Measurements from ENCODE around the gene ABCG8. TPM values are rescaled to one million over a fixed set of nuclear protein-coding genes. Genes with fewer than 3 reads are reported as not detected.

Gene ABCG8
- polyA plus RNA-seq, 3 donors: 0.84 to 1.3 (median 1.1) TPM

DNA sequence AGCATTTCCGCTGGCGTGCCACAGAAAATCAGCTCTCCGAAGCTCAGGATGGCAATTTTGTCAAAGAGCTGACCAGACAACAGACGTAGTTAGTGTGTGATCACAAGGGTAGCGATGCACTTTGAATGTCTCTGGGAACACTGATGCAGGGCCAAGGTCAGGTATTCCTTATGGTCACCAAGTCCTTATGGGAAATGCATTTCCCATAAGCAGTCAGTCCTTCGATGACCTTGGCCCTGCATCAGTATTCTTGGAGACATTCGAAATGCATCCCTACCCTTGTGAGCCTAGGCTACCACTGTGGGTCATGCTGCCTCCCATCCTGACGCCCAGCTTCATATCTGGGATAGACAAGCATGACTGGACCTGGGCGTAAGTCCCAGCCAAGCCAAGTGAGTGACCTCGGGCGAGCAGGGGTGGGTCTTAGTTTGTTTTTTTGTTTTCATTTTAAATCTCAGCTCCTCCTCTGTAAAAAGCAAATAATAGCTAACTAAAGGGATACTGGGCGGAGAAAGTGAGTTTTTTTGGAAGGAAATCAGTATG is 13.7 kb upstream of the ABCG8 start:
- no peak for DNase-seq

DNA sequence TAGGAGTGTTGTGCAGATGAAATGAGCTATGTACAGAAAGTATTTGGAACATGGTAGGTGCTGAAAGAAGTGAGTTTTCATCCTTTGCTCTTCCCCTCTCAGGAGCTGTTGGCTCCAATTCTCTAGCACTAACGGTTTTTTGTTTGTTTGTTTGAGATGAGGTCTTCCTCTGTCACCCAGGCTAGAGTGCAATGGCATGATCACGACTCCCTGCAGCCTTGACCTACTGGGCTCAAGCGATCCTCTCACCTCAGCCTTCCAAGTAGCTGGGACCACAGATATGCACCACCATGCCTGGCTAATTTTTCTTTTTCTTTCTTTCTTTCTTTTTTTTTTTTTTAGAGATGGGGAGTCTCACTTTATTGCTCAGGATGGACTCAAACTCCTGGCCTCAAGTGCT is 12.9 kb upstream of the ABCG8 start:
- DNase-seq: no peak

DNA sequence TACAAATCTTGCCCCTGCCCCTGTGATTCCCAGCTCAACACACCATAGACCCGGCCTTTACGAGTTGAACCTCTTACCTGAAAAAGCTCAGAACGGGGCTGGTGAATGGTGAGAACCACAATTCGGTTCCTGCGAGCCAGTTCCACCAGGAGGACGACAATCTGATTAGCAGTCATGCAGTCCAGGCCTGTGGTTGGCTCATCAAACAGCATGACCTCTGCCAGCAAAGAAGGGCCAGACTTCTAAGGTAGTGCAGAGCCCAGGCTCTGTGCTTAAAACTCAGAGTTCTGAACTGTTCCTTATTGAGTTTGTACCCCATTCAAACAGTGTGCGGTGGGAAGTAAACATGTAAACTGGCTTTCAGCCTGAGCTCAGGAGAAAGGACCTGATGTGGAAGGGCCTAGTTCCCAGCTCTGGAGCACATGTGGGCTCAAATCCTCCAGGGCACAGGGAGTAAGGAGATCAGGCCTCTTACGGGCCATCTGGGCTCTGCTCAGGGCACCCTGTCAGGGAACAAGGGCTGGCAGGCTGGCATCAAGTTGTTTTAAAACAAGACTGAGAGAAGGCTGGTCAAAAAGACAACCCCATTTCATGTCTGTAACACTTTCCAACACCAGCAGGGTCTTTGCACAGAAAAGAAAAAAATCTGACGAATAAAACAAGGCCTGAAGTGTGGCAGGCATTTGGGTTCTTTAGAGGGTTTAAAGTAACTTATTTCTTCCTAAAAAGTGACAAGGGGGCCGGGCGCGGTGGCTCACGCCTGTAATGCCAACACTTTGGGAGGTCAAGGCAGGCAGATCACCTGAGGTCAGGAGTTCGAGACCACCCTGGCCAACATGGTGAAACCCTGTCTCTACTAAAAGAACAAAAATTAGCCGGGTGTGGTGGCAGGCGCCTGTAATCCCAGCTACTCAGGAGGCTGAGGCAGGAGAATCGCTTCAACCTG is 12.2 kb upstream of the ABCG8 start:
- DNase-seq: no peak

DNA sequence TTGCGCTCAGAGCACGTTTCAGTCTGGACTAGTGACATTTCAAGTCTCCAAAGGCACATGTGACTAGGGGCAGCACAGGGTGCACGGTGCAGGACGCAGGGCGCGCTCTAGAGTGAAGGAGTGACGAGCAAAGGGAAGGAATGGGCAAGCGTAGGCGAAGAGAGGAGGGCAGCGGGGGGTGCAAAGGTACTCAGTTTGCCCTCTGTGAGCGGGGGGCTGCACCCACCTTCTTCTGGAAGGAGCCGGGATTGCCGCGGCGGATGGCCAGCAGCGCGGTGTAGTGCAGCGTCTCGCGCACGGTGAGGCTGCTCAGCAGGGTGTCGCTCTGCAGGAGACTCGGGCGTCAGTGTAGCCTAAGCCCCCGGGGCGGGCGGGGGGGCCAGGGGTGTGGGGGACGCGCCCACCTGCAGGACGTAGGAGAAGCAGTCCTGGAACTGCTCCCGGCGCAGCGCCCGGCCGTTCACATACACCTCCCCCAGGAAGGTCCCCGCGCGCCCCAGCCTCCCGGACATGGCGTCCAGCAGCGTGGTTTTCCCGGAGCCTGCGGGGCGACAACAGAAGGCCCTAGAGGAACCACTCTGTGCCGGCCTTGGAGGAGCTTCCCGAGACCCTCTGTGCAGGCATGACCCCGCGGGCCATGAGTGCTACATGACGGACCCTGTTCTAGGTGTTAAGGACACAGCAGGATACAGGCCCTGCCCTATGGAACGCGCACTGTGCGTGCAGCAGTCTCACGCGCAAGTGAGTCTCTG is 7.1 kb upstream of the ABCG8 start:
- DNase-seq: peak; percentile 14

DNA sequence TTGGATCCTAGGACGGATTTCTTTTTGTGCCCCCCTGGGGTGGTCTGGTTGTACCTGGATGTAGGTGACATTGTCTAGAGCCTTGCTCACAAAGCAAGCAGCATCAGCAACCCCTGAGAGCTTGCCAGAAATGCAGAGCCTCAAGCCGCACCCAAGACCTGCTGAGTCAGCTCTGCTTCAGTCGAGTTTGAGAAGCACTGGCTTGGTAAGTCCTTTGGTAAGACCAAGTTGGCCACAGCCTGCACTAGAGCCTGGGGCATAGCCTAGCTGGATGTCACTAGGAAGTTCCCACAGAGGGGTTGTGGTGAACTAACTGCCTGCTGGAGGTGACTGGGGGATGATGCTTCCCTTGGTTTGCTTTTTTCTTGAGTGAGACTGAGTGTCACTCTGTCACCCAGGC is 6.3 kb upstream of the ABCG8 start:
- DNase-seq: no peak

DNA sequence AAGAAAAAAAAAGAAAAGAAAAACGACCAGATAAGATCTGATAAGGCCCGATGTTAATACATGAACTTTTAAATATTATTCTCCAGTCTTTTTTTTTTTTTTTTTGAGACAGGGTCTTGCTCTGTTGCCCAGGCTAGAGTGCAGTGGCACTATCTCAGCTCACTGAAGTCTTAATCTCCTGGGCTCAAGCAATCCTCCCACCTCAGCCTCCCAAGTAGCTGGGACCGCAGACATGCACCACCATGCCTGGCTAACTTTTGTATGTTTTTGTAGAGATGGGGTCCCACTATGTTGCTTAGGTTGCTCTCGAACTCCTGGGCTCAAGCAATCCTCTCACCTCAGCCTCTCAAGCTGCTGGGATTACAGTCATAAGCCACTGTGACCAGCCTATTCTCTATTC is 1.7 kb upstream of the ABCG8 start:
- DNase-seq: no peak

DNA sequence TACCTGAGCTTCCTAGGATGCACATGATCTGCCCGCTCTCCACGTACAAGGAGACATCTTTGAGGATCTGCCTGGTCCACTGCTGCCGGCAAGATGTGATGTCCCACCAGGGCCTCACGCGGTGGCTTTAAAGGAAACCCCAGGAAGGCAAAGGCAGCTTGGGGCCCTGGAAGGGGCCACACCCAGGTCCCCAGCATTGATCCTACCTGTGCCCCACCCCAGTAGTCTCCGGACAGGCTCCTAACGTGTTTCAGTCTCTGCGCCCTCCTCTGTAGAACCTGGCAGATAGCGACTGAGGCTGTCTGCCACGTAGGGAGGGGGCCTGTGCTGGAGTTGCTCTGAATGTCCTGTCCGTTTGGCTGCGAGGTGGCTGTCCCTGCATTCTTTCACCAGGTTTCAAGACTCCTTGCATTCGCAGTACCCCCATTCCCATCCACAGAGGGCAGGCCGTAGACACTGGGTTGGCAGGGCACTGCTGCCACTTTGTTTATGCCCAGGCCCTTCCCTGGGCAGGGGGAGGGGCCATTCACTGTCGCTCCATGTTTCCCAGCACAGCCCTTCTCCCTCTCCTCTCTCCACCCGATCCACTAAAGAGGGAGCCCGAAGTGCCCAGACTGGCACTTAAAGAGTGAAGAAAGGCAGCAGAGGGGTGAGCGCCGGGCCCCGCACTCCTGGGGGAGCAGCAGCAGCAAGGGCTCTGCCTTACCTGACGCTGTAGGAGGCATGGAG is 776 bp upstream of the ABCG8 start:
- DNase-seq: no peak

DNA sequence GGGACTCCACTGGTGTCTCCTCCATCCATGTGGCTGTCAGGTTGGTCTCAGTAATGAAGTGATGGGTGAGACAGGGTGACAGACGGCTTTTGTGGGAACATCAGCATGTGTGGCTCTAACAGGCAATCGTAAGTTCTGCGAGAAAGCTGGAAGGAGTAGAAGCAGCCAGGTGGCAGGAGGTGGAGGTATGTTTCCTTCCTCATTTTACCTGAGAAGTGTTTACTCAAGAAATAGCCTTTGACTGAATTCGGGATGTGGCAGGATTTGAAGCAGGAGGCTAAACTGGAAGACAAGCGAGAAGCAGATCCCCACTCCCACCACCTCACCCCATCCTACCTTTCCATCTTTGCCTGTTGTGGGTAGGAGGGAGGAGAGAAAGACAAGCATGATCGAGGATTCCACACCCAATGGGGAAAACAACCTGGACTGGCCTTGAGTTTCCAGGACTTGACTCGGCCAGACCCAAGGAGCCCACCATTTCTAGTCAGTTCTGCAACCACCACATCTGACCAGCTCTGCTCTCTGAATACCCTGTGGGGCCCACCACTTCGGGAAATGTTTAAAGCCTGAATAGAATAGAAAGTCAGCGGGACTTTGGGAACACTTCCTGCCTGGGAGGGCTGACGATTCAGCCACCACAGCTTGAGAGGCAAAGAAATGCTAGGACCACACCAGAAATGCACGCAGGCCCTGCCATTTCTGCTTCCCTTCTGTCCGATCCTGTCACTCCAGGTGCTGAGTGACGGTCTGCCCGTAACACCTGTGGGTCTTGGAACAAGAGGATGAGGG is 1.2 kb downstream of the ABCG8 start:
- no peak for DNase-seq

DNA sequence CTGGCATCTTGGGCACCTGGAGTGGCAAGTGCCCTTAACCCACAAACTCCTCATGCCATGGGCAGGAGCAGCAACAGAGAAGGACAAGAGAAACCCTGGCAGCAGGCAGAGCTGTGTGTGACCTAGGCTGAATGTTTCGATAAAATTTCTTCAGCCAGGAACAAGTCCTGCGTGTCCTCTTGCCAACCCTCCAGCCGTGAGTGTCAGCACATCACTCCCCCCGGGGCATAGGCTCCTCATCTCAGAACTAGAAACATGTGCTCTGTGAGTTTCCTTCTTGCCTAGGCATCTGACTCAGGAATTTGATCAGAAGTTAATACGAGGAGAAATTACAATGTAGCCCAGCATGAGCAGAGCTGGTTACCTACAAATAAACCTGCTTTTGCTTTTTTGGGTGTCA is 2.2 kb downstream of the ABCG8 start:
- no peak for DNase-seq

DNA sequence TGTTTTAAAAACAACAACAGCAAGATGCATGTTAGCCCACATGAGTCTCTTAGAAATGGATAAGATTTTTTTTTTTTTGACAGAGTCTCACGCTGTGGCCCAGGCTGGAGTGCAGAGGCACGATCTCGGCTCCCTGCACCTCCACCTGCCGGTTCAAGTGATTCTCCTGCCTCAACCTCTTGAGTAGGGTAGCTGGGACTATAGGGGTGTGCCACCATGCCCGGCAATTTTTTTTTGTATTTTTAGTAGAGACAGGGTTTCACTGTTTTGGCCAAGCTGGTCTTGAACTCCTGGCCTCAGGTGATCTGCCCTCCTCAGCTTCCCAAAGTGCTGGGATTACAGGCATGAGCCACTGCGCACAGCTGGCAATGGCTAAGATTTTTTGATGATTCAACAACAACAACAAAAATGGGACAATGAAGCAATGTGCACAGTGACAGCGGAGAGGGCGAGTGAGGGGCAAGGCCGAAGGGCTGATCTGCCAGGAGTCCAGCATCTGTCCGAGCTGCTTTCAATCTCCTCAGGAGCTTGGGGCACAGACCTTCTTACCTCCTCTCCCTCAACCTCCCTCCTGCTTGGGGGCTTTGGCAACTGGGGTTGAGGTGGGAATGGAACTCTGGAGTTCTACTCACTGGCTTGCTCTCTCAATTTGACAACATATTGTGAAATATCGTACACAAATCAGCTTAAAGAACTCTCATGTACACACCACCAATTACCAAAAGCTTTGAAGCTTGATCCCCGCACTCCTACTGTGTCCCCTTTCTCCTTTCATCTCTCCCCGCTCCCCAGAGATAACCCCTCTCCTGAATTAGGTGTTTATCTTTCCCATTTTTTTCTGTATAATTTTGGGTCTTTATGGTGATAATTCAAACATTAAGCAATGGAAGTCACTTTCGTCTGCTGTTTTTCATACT is 3.4 kb downstream of the ABCG8 start:
- DNase-seq: no peak

DNA sequence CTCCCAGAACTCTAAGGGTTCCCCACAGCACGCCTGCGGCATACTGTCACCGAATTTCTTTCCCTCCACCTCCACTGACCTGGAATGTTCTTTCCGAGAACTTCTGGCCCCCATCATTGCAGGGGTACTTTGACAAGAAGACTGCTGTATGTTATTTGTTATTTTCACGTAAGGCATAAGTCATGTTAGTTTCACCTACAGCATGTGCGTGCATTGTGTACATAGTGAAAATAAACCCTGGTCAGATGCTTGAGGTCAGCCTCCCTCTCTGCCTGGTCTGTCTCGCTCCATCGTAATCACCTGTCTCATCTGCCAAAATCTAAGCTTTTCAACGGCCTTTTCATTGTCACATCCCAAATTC is 4.1 kb downstream of the ABCG8 start:
- DNase-seq: no peak

DNA sequence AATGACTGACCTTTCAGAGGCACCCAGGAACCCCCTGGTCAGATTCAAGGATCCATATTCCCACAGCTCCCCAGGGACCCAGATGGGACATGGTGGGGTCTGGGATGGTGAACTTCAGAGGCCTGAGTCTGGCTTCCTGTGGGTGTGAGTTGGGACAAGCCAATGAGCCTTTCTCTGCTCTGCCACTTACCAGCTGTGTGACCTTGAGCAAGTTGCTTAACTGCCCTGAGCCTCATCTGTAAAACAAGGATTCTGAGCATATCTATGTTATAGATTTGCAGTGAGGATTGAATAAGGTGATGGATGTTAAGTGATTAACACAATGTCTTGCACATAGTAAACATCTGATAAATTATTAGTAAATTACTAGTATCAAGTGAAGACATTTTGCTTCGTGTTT is 6.4 kb downstream of the ABCG8 start:
- no peak for DNase-seq

DNA sequence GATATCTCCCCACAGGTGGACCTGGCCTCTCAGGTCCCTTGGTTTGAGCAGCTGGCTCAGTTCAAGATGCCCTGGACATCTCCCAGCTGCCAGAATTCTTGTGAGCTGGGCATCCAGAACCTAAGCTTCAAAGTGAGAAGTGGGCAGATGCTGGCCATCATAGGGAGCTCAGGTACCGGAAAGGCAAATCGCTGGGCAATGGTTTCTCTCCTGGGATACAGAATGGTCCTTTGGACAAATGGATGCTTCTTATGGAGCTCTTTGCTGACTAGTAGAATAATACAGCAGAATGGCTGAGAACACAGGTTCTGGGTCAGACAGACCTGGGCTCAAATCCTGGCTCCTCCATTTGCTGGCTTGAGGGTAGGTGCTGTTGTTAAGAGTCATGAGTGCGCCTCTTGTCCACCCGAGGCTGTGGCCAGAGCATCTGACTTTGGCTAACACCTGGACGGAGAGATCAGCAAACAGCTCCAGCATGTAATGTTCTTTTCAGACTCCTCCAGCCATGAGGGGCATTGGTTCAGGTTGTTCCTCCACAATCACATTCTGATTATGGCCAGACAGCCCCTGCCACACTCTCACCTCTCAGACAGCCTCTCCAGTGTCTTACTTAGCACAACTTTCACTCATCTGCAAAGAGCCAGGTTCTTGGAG is 7.5 kb downstream of the ABCG8 start:
- DNase-seq: no peak

DNA sequence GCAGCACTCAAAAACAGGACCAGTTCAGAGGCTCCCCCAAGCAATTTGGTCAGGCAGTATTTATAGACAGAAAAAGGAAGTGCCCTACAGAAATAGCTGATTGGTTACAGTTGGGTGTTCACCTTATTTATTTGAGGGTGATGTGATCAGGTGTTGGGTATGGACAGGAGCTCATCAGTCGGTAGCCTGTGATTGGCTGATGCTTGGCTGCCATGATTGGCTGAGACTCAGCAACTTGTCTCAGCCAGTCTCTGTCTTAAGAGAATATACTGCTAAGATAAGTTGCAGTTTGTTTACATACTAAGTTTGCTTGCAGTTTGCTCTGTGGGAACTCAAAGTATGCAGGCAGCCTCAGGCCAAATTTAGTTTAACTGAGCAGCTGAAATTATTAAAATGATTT is 9.4 kb downstream of the ABCG8 start:
- DNase-seq: peak; percentile 3

DNA sequence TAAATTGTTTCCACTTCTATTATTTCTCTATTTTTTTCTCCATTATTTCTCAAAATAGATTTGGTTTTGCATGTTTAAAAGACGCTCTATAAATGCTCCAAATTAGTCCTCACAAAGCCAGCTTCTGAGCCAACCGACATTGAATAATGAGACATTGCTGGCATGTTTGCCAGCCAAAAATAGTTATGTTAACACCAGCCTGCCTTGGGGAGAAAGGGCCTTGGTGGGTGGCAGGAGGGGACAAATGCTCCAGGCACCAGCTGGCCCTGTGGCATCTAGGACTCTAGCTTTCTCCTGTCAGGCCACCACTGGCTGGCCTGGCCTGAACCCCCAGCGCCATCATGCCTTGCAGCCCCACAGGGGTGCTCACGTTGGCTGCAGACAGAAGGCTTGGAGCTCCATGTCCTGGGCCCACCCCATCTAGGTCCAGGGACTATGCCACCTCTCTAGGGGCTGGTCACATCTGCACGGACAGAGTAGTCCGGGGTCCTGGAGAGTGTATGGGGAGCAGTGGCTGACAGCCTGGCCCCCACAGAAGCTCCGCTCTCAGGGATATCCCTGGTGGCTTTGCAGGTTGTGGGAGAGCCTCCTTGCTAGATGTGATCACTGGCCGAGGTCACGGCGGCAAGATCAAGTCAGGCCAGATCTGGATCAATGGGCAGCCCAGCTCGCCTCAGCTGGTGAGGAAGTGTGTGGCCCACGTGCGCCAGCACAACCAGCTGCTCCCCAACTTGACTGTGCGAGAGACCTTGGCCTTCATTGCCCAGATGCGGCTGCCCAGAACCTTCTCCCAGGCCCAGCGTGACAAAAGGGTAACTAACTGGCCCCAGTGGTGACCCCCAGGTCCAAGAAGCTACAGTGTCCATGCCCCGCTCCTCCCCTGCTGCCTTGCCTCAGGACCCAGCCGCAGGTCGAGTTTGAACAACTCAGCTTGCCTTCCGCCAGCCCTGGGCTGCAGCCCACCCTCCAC is 12.5 kb downstream of the ABCG8 start:
- DNase-seq: no peak

DNA sequence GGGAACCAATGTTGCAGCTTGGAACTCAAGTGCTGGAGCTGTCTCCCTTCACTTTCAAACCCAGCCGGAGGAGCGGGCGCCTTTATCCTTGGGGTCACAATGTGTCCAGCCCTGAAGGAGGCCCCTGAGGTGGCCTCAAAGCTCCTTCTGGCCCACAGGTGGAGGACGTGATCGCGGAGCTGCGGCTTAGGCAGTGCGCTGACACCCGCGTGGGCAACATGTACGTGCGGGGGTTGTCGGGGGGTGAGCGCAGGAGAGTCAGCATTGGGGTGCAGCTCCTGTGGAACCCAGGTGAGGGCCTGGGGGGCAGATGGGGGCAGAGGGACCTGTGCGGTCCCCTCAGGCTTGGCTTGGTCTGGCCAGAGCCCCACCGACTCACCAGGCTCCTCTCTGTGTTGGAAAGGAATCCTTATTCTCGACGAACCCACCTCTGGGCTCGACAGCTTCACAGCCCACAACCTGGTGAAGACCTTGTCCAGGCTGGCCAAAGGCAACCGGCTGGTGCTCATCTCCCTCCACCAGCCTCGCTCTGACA is 13.5 kb downstream of the ABCG8 start:
- DNase-seq: no peak

DNA sequence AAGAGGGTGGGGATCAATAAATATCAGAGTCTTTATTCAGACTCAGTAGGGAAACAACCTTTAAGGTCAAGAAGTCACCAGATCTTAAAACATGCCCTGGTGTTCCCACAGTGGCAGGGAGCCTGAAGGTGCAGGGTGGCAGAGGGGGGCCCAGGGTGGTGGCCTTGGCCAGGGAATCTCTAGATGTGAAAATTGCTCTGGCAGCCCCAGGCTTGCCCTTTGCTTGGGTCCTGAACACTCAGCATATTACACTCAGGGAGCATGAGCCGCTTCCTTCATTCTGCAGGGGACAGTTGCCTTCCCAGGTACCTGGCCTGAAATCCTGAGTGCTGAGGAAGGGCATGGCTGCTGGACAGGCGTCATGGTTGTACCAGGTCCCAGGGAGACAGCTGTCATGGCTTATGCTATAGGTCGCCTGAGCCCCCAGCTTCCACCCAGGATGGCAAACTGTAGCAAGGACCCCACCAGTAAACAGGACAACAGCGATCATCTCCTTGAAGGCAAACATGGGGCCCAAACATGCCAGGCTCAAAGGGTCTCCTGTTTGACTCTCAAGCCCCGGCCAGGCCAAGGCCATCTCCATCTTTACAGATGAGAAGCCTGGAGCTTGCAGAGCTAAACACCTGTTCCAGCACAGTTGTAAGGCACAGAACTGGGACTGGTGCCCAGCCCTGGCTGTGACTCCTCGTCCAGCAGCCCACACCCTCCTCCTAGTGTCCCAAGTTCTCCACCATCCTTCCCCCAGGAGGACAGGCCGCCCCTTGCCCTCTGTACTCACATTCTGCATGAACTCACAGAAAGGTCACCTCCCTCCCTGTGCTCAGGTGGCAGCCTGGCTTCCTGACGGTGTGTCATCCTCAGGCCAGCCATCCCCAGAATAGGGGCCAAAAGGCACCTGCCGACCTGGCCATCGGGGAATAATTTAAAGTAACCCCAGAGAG is 14.6 kb downstream of the ABCG8 start:
- DNase-seq: no peak
